Thyroid gland (tissue), 4 donors: Measurements from ENCODE around the gene COL23A1.

Experiments used
- CTCF ChIP-seq, 6 experiments: fragments of 200-600 bp in 3 of 6; fragments of 450-650 bp in 3 of 6; sonication (generic) in 3 of 6; IDR thresholded peaks; one replicate each; pipeline ENCODE4 v1.5.1; 2016 to 2019; ENCODE audit warnings: antibody characterized with exemption in 6 of 6, mild to moderate bottlenecking in 2 of 6, inconsistent platforms in 1 of 6, moderate library complexity in 1 of 6
- POLR2A ChIP-seq, 2 donors: fragments of 450-650 bp; IDR thresholded peaks; one replicate each; pipeline ENCODE4 v1.6.1; 2017; ENCODE audit warnings: antibody characterized with exemption in 2 of 2, mild to moderate bottlenecking in 2 of 2, moderate library complexity in 1 of 2

GRCh38 chr5:178229861-178230260, 360.3 kb downstream of the COL23A1 start:
- no peak for TF ChIP-seq CTCF (IDR thresholded peaks at IDR 0.05)
- TF ChIP-seq POLR2A (IDR thresholded peaks at IDR 0.05): no peak
